H1 (cell line): ENCODE results near the gene C1orf210. TPM values are rescaled to one million over a fixed set of nuclear protein-coding genes. Genes with fewer than 3 reads are reported as not detected.

Source experiments
- polyA plus RNA-seq, 7 experiments: library from polyadenylated mRNA; depleted of rRNA in 3 of 7; stranded (reverse) in 5 of 7; unstranded in 2 of 7; fragments of >200 nt in 5 of 7; fragments of 200-250 nt in 2 of 7; gene quantifications; 1 replicate in 5 of 7; 2 replicates in 1 of 7; 4 replicates in 1 of 7; pipeline versions ENCODE4 v1.2.1 to v1.2.3, GENCODE V29; 2011 to 2013; ENCODE audit warnings: missing spikeins in 2 of 7, mixed read lengths in 2 of 7
- total RNA-seq: library from RNA; stranded (reverse); fragmentation: NEBNext Ultra II Directional; extraction: Animal tissue kit (Norgen Biotek cat#: 25700); gene quantifications from 2 replicates; pipeline ENCODE4 v1.2.1, GENCODE V29; 2021
- TF ChIP-seq, protein P1 (sequence below): fragments of 300-600 bp; sonication (generic); IDR thresholded peaks from 2 replicates; pipeline ENCODE4 v1.7.1; 2012; ENCODE audit warnings: low read length, moderate library complexity, mild to moderate bottlenecking, inconsistent platforms; ENCODE audit not compliant: insufficient replicate concordance

C1orf210 gene
- total and polyA plus RNA-seq, 2 of the 8 experiments (the other 6 are each of a cell fraction or from before 2014, with no cell fraction given): 12.0 to 27.9 TPM

DNA sequence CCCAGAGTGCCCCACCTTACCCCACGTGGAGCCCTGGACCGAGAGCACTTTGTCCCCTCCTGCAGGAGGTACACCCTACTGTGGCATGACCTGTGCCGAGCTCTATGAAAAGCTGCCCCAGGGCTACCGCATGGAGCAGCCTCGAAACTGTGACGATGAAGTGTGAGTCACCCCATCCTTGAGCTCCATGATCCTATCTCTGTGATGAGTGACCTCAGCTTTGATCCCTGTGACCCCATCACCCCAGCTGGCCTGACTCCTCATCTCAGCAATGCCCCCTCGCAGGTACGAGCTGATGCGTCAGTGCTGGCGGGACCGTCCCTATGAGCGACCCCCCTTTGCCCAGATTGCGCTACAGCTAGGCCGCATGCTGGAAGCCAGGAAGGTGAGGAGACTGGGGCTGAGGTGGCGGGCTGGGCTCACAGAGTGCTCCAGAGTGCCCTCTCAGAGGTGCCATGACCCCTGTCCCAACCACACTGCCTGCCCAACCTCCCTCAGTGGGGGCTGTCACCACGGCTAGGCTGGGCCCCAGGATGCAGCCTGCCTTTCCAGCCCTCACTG is 36.0 kb upstream of the C1orf210 start (continued):
- TF ChIP-seq, protein P1, sequence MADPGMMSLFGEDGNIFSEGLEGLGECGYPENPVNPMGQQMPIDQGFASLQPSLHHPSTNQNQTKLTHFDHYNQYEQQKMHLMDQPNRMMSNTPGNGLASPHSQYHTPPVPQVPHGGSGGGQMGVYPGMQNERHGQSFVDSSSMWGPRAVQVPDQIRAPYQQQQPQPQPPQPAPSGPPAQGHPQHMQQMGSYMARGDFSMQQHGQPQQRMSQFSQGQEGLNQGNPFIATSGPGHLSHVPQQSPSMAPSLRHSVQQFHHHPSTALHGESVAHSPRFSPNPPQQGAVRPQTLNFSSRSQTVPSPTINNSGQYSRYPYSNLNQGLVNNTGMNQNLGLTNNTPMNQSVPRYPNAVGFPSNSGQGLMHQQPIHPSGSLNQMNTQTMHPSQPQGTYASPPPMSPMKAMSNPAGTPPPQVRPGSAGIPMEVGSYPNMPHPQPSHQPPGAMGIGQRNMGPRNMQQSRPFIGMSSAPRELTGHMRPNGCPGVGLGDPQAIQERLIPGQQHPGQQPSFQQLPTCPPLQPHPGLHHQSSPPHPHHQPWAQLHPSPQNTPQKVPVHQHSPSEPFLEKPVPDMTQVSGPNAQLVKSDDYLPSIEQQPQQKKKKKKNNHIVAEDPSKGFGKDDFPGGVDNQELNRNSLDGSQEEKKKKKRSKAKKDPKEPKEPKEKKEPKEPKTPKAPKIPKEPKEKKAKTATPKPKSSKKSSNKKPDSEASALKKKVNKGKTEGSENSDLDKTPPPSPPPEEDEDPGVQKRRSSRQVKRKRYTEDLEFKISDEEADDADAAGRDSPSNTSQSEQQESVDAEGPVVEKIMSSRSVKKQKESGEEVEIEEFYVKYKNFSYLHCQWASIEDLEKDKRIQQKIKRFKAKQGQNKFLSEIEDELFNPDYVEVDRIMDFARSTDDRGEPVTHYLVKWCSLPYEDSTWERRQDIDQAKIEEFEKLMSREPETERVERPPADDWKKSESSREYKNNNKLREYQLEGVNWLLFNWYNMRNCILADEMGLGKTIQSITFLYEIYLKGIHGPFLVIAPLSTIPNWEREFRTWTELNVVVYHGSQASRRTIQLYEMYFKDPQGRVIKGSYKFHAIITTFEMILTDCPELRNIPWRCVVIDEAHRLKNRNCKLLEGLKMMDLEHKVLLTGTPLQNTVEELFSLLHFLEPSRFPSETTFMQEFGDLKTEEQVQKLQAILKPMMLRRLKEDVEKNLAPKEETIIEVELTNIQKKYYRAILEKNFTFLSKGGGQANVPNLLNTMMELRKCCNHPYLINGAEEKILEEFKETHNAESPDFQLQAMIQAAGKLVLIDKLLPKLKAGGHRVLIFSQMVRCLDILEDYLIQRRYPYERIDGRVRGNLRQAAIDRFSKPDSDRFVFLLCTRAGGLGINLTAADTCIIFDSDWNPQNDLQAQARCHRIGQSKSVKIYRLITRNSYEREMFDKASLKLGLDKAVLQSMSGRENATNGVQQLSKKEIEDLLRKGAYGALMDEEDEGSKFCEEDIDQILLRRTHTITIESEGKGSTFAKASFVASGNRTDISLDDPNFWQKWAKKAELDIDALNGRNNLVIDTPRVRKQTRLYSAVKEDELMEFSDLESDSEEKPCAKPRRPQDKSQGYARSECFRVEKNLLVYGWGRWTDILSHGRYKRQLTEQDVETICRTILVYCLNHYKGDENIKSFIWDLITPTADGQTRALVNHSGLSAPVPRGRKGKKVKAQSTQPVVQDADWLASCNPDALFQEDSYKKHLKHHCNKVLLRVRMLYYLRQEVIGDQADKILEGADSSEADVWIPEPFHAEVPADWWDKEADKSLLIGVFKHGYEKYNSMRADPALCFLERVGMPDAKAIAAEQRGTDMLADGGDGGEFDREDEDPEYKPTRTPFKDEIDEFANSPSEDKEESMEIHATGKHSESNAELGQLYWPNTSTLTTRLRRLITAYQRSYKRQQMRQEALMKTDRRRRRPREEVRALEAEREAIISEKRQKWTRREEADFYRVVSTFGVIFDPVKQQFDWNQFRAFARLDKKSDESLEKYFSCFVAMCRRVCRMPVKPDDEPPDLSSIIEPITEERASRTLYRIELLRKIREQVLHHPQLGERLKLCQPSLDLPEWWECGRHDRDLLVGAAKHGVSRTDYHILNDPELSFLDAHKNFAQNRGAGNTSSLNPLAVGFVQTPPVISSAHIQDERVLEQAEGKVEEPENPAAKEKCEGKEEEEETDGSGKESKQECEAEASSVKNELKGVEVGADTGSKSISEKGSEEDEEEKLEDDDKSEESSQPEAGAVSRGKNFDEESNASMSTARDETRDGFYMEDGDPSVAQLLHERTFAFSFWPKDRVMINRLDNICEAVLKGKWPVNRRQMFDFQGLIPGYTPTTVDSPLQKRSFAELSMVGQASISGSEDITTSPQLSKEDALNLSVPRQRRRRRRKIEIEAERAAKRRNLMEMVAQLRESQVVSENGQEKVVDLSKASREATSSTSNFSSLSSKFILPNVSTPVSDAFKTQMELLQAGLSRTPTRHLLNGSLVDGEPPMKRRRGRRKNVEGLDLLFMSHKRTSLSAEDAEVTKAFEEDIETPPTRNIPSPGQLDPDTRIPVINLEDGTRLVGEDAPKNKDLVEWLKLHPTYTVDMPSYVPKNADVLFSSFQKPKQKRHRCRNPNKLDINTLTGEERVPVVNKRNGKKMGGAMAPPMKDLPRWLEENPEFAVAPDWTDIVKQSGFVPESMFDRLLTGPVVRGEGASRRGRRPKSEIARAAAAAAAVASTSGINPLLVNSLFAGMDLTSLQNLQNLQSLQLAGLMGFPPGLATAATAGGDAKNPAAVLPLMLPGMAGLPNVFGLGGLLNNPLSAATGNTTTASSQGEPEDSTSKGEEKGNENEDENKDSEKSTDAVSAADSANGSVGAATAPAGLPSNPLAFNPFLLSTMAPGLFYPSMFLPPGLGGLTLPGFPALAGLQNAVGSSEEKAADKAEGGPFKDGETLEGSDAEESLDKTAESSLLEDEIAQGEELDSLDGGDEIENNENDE: no peak
